GM12891 (cell line): ENCODE data around the gene CELSR1.

Experiments
- DNase-seq: peaks from one replicate; pipeline ENCODE4 v3.0.0; 2011; ENCODE audit warnings: low spot score; ENCODE audit not compliant: insufficient read length
- FAIRE-seq: peaks from 2 replicates; lab custom pipeline; 2011; peaks lifted over from hg19 to GRCh38; lab: Jason Lieb, UNC
- PAX5 ChIP-seq: IDR thresholded peaks from 2 replicates; pipeline ENCODE4 v1.6.1; 2011; ENCODE audit warnings: low read length, moderate library complexity, mild to moderate bottlenecking; ENCODE audit not compliant: insufficient read depth, severe bottlenecking
- POLR2A ChIP-seq: IDR thresholded peaks from 2 replicates; pipeline ENCODE4 v1.6.1; 2011; ENCODE audit warnings: low read depth, low read length, control low read depth
- POLR2AphosphoS5 ChIP-seq: IDR thresholded peaks from 2 replicates; pipeline ENCODE4 v1.6.1; 2011; ENCODE audit warnings: low read depth, low read length, control low read depth
- POU2F2 ChIP-seq: IDR thresholded peaks from 2 replicates; pipeline ENCODE4 v1.6.1; 2011; ENCODE audit warnings: low read depth, mild to moderate bottlenecking, control low read depth, low read length, moderate library complexity
- SPI1 ChIP-seq: IDR thresholded peaks from 2 replicates; pipeline ENCODE4 v1.6.1; 2011; ENCODE audit warnings: low read depth, low read length, control low read depth
- TAF1 ChIP-seq: IDR thresholded peaks from 2 replicates; pipeline ENCODE4 v1.6.1; 2011; ENCODE audit warnings: low read depth, low read length, control low read depth

The CELSR1 gene

DNA sequence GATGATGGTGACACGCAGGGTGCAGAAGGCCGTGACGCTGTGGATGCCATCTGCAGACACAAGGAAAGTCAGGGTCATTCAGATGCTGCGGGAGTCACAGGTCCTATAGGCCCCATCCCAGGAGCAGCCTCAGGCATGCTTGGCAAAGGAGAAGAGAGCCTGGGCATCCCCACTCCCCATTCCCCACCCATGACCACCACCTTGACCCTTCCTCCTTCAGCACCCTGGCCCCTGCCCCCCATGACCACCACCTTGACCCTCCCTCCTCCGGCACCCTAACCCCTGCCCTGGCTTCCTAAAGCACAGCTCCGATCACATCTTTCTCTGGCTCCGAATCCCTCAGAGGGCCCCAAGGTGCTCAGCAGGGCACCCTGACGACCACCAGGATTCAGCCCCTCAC lies 73.1 kb downstream of the CELSR1 start:
- FAIRE-seq (no peak), DNase-seq (no peak)
- TF ChIP-seq TAF1 (no peak), POLR2A (no peak), PAX5 (no peak), SPI1 (no peak), POU2F2 (no peak), POLR2AphosphoS5 (no peak)

DNA sequence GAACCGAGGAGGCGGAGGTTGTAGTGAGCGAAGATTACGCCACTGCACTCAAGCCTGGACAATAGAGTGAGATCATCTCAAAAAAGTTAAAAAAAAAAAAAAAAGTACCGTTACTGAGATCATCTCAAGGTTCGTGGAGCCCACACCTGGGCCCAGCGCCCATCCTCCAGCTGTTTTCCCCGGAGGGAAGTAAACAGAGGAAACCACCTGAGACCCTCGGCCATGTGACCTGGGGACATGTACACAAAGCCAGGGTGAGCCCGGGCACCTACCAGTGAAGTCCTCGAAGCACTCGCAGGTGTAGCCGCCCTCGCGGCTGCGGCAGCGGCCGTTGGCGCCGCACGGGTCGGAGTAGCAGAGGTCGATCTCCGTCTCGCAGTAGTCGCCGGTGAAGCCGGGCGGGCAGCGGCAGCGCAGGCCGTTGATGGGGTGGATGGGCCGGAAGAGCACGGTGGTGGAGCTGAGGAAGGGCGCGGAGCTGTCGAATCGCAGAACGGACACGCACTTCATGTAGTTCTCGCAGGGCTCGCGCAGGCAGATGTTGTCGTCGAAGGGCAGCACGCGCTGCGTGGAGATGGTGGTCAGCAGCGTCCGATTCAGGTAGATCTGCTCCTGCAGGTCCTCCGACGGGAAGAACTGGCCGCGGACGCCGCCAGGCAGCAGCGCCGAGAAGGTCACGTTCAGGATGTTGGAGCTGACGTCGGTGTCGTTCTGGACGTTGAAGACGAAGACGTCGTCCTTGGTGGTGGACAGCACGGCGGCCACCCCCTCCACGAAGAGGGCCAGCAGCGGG lies 73.8 kb downstream of the CELSR1 start:
- TF ChIP-seq POLR2A (no peak), POLR2AphosphoS5 (no peak), SPI1 (no peak), TAF1 (no peak), PAX5 (no peak), POU2F2 (no peak)
- FAIRE-seq (no peak), DNase-seq (no peak)

DNA sequence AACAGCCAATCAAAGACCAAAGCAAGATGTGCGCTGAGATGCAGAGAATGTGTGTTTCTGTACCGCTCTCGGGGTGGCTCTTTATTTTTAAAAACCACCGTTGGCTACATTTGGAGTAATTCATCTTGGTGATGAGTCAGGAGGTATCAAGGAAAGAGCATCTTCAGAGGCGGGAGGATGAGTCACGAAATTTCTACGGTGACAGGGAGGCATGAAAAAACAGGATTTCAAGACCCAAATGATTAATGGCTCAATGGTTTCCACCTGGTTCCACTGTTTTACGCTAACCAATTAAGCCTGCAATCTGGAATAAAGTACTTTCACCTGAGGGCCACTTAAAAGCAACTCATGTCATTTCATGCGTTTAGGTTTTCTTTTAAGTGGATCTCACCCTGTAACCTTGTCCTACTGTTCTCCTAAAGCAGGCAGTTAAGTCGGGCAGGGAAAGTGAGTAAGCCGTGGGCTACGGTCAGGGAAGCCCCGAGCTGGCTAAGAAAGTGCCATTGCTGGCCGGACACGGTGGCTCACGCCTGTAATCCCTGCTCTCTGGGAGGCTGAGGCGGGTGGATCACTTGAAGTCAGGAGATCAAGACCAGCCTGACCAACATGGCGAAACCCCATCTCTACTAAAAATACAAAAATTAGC lies 74.6 kb downstream of the CELSR1 start:
- FAIRE-seq (no peak), DNase-seq (no peak)
- no peak for TF ChIP-seq POLR2AphosphoS5
- TF ChIP-seq SPI1 = no peak
- no peak for TF ChIP-seq POLR2A
- TF ChIP-seq POU2F2 = no peak
- no peak for TF ChIP-seq PAX5
- no peak for TF ChIP-seq TAF1

DNA sequence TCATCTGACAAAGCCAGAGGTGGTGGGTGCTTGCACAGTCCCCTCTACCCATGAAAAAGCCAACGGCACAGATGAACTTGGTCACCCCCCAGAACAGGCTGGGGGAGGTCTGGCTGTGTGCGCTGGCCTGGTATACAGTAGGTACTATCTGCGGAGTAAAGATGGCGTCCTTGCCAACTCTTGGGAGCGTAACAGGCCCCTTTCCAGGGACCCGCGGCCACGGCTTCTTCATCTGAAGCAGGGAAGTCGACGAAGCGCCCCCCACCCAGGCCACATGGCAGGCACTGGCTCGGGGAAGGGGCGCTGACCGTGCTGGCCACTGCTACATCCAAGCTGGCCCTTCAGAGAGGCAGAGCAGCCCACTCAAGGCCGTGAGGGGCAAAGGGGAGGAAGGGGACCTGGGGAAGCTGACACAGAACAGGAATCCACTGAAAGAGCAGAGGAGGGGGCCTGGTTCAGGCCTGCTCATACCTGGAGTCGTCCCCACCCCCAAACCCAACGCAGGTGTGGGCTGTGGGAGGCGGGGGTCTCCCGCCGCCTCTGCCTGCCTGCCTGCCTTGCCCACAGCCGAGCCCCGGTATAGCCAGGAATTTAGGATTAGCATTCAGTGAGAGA lies 75.7 kb downstream of the CELSR1 start:
- TF ChIP-seq SPI1 (no peak), PAX5 (no peak)
- DNase-seq = no peak
- no peak for FAIRE-seq

DNA sequence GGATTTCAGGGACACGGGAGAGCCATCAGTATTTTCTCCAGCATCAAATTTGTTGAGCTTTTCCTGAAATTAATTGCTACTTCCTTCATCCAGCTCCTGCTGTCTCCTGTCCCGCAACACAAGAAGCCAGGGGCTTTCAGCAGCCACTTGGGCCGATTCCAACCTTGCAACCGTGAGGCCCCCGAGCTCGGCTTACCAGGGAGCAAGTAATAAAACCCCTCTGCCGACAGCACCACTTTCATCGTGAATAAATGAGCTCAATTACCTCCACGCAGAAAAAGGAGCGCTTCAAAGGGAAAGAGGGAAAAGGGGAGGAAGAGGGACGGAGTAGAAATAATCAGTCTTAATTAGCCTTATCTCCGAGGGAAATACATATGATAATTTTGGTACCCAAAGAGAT lies 76.6 kb downstream of the CELSR1 start:
- DNase-seq (no peak), FAIRE-seq (no peak)
- no peak for TF ChIP-seq PAX5
- TF ChIP-seq SPI1 = no peak
- no peak for TF ChIP-seq TAF1
- no peak for TF ChIP-seq POU2F2
- no peak for TF ChIP-seq POLR2A
- no peak for TF ChIP-seq POLR2AphosphoS5

DNA sequence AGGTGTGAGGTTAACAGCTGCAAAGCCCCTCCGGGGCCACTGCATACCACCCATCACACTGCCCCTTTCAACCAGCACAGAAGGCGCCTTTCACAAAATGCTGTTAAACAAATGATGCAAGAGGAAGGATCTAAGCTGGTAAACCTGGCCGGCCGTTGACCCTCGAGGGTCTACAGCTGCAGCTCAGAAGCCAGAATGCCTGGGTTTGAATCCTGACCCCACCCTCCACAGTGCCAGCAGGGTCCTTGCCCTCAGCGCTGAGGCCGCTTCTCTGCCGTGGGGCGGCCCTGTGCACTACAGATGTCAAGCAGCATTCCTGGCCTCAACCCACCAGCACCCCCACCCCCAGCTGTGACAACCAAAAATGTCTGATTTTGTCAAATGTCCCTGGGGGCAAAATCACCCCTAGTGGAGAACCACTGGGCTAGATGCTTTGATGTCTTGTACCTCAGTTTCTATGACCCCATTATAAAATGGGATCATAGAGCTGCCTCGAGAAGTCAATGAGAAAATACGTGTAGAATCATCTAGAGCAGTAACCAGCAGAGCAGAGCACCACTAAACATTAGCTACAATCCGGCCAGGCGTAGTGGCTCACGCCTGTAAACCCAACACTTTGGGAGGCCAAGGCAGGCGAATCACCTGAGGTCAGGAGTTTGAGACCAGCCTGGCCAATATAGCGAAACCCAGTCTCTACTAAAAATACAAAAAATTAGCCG lies 77.9 kb downstream of the CELSR1 start:
- DNase-seq (no peak), FAIRE-seq (no peak)
- TF ChIP-seq POLR2AphosphoS5 (no peak), POU2F2 (no peak), POLR2A (no peak), TAF1 (no peak), SPI1 (no peak), PAX5 (no peak)

DNA sequence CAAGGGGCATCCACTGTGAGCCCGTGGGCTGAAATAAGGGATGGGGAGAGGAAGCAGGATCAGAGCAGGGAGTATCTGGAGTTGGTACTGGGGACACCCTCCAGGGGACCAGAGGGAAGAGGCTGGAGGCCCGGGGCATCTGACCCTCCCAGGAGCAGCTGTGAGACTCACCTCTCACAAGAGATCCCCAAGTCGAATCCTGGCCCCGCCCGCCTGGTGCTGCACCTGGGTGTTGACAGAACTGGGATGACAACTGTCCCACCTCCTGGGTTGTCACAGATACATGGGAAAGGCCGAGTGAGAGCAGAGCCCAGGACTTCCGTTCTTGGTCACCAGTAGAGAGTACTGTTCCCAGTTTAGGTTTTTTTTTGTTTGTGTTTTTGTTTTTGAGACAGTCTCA lies 78.9 kb downstream of the CELSR1 start:
- no peak for DNase-seq
- TF ChIP-seq POLR2A (no peak), PAX5 (no peak), POU2F2 (no peak), SPI1 (no peak), POLR2AphosphoS5 (no peak), TAF1 (no peak)
- no peak for FAIRE-seq

DNA sequence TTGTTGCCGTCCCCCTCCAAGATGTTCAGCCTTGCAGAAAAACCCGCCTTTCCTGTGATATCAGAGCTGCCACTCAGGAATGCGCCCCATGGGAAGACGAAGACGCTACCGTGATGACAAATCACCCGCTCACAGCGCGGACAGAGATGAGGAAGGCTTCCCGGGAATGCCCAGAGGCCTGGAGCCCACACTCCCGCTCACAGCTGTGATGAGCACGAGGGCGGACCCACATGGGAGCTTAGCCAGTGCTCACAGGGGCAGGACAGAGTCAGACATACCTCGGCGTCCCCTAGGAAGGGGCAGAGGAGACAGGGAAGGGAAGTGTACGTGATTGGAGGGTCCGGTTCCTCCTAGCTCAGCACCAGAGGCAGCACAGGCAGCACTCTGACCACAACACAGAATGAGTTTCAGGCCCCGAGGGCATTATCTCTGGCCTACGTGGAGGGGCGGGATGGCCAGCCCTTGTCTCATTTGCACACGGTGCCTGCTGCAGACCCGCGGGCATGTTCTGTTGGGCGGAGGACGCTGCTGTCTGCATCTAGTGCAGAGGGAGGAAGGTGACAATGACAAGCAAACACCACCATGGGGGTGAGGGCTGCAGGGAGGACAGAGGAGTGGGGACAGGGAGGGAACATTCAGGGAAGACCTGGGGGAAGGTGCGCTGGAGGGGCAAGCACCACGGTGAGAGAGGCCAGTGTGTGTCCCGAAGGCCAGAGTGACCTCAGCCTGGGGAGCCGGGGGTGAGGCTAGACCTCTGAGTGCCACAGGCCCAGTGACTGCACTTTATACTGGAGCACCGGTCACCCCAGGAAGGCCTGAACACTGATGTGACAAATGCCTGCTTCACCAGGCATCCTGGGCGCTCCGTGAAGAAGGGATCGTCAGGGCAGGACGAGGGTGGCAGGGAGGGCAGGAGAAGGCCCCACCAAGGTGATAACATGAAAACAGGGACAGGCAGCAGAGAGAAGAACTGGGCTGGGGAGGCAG lies 79.6 kb downstream of the CELSR1 start:
- DNase-seq = no peak
- no peak for FAIRE-seq

More for the DNA sequence above, 79.6 kb downstream of the CELSR1 start:
- TF ChIP-seq POLR2A = no peak
- TF ChIP-seq POU2F2 = no peak
- TF ChIP-seq PAX5 = no peak
- no peak for TF ChIP-seq SPI1
- no peak for TF ChIP-seq POLR2AphosphoS5
- no peak for TF ChIP-seq TAF1
